GM19455 (cell line): ENCODE results near the gene GBX1.

Experiments used
- ATAC-seq: cut with Tn5 transposase; IDR thresholded peaks from one replicate; pipeline ENCODE4 v1.9.1; 2021; ENCODE audit not compliant: unreplicated experiment

The GBX1 gene

DNA sequence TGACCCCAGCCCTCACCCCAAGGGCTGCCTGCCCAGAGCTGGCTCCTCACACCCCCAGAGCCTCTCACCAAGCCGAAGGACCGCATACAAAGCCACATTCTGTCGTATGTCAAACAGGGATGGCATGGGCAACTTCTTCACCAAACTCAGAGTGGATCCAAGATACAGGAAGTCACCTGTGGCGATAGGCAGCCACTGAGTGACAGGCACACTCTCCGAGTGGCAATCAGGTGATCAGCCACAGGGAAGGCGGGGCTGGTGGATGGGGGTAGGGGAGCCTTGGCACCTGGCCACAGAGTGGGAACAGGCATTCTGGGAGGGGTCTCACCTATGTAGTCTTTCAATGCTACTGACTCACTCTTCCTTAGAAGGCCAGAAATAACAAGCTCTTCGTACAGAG is 26.7 kb upstream of the GBX1 start:
- ATAC-seq = no peak

GRCh38 chr7:151193203-151193978 is 25.9 kb upstream of the GBX1 start:
- no peak for ATAC-seq

DNA sequence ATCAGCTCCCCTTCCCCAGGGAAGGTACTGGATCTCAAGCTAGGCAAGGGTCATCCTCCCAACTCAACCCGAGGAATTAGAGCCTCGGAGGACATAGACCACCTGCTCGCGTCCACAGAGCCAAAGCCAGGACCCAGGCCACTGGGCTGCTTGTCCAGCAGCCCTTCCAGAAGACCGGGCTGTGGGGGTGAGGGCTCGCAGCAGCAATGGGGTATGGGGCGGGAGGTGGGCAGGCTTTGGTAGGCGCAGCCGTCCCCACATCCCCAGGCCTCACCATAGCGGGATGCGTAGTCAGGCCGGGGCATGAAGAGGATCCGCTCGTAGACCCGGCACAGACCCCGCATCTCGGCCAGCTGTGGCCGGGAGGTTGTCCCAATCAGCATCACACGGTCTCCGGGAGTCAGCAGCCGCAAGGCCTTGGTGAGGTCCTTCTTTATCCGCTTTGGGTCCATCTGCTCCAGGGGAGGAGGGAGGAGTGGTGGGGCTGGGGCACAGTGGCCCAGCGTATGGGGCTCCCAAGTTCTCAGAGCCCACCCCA is 24.6 kb upstream of the GBX1 start:
- ATAC-seq = no peak

- no peak for ATAC-seq
Measured at GRCh38 chr7:151191544-151191943, 24.1 kb upstream of the GBX1 start.

- ATAC-seq = no peak
Measured at GRCh38 chr7:151189038-151189437, 21.5 kb upstream of the GBX1 start.

GRCh38 chr7:151188252-151188542 is 20.7 kb upstream of the GBX1 start:
- ATAC-seq = no peak

DNA sequence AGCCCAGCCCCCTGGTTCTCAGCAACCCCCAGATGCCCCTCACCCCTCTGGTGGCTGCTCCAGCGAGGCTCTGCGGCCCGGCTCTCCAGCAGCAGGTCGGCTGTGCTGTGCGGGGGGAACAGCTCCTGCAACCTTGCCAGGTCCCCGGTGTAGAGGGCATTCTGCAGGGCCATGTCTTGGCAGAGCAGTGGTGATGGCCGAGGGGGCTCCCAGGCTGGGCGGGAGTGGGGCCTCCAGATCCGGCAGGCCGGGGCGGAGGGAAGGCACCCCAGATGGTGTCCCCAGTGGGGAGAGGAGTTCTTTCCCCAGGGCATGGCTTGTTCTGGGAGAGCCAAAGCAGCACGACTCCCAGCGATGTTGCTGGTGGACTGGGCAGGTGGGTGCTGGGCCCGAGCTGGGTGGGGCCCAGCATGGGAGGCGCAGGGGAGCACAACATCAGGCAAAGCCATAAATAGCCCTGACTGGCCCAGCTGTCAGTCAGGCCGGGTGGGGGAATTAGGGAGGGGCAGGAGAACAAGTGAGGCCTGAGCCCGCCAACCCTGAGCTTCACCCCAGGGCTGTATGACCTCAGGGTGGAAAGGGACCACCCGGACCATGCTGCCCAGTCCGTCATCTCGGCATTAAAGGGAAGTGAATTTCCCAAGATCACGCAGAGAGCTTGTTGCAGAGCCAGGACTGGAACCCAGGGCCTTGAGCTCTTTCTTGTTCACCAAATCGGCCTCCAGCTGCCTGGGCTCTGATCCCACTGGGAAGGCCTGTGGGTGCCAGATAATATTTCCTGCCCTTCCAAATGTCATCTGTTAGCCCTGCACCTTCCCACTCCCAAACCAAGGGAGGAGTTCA is 20.1 kb upstream of the GBX1 start:
- ATAC-seq = no peak

GRCh38 chr7:151186640-151187408 is 19.3 kb upstream of the GBX1 start, which contains the start of gene ASB10:
TSS of gene ASB10 (minus strand) at chr7:151187250. CDS start at chr7:151187130, 120 bp downstream.
- no peak for ATAC-seq

GRCh38 chr7:151185762-151186639 is 18.5 kb upstream of the GBX1 start:
- ATAC-seq = no peak

- no peak for ATAC-seq
Measured at GRCh38 chr7:151181011-151181431, 13.5 kb upstream of the GBX1 start.

GRCh38 chr7:151179946-151180345 is 12.5 kb upstream of the GBX1 start:
- ATAC-seq = no peak

GRCh38 chr7:151179287-151179860 is 11.9 kb upstream of the GBX1 start:
- no peak for ATAC-seq

- ATAC-seq = no peak
Measured at GRCh38 chr7:151178831-151179230, 11.3 kb upstream of the GBX1 start.

DNA sequence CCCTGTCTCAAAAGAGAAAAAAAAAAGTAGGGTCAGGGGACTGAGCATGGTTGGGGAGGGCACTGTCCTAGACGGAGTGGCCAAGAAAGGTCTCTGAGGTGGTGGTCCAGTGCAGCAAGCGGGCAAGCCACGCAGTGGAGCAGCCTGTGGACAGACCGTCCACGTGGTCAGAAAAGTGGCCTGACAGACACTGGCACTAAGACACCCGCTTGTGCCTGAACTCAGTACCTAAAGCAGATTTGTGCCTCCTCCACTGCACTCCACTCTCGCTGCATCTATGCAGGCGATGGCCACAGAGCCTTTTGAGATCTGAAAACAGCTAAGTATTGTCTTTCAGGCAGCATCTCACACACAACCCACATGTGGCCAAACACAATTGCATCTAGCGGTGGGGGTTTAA is 10.7 kb upstream of the GBX1 start:
- ATAC-seq = no peak

DNA sequence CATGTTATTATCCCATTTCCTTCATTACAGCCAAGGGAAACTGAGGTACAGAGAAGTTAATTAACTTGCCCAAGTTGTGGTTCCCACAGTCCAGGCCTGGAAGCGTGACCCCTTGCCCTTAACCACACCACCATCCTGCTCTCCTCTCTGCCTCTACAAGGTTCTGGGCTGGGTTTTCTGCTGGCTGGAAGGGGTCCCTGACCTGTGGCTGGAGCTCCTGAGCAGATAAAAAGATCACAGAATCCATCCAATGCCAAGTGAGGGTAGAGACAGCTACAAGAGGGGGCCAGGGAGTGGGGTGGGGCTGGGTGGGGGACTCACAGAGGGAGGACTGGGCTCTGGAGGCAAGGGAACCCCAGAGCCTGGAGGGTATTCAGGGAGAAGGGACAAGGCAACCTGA is 9.8 kb upstream of the GBX1 start:
- no peak for ATAC-seq

DNA sequence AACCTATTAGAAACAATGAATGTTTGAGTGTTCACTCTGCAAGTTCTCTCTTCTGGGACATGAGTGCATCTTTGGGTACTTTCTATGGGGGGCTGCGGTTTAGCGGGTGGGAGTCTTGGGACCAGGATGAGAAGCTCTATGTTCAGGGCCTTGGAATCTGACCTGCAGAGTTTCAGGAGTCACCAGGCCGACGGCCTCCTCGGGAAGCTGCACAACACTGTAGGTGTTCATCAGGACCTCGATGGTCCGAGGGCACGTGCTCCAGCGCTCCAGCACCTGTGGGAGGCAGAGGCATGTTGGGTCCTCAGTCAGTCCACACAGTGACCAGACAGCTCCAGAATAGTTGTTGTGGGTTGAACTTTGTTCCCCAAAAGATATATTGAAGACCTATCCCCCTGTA is 8.9 kb upstream of the GBX1 start:
- ATAC-seq = no peak

GRCh38 chr7:151175793-151176311 is 8.4 kb upstream of the GBX1 start:
- ATAC-seq = no peak

DNA sequence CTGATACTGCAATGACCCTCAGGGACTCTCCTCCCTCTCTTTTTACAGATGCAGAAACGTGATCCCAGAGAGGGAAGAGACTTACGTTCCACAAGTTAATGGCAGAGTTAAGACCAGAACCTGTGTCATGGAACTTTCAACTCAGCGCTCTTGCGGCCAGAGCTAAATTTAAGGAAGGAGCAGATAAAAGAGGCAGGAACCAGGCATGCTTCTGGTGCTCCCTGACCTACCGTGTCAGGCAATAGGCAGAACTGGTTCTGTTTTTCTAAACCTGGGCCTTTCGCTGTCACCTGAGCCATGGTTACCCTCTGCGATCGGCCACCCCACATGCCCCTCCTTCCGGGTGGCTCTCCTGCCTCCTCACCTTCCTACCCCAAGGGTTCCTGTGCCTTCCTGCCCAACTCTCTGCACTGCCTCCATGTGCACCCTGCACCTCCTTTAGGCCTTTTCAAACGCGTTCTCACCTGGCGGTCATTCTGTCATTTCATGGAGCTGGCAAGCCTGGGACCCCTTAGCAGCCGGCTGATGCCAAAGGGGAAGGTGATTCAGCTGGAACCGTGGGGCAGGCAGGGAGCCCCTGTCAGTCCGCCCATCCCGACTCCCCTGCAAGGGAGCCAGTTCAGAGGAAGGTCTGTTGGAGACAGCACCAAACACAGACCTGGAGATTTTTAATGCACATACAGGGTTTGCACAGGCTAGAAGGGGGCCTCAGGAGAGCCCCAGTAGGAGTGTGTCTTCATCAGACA is 7.7 kb upstream of the GBX1 start:
- ATAC-seq = no peak
